K562 (cell line): ENCODE measurements around the gene TRMT2A. TPM values are rescaled to one million over a fixed set of nuclear protein-coding genes. Genes with fewer than 3 reads are reported as not detected.

Experiments
- BRCA1 ChIP-seq, 2 experiments: fragments of 450-650 bp in 1 of 2; sonication (generic) in 1 of 2; formaldehyde crosslinking in 1 of 2; IDR thresholded peaks; 2 replicates each; pipeline versions ENCODE4 v1.5.0 to v1.6.1; 2017 to 2020; ENCODE audit warnings: mild to moderate bottlenecking in 1 of 2, missing genetic modification reagents in 1 of 2
- GTF2F1 ChIP-seq: IDR thresholded peaks from 2 replicates; pipeline ENCODE4 v1.6.1; 2011; ENCODE audit warnings: low read depth, low read length, improper control_type of control experiment
- HDAC3 ChIP-seq: fragments of 450-650 bp; IDR thresholded peaks from 2 replicates; pipeline ENCODE4 v1.6.1; 2018; ENCODE audit warnings: borderline replicate concordance, mild to moderate bottlenecking, moderate library complexity; ENCODE audit not compliant: partially characterized antibody
- HMG20B ChIP-seq: fragments of 250-450 bp; sonication (Bioruptor Pico); IDR thresholded peaks from 2 replicates; pipeline ENCODE4 v1.5.0; 2021; ENCODE audit warnings: mild to moderate bottlenecking
- JUN ChIP-seq, 2 experiments: sonication (generic) in 1 of 2; formaldehyde crosslinking in 1 of 2; IDR thresholded peaks; 2 replicates each; pipeline versions ENCODE4 v1.6.1 to v1.8.0; 2012 to 2022; ENCODE audit warnings: borderline replicate concordance in 2 of 2, mild to moderate bottlenecking in 2 of 2, improper control_type of control experiment in 1 of 2, low read depth in 1 of 2, low read length in 1 of 2, missing genetic modification reagents in 1 of 2
- MEF2D ChIP-seq: conservative IDR thresholded peaks from 2 replicates; pipeline ENCODE4 v1.6.1; 2016; ENCODE audit warnings: low read depth, missing genetic modification characterization, missing compliant biosample characterization
- NFIC ChIP-seq: fragments of 450-650 bp; IDR thresholded peaks from 2 replicates; pipeline ENCODE4 v1.6.1; 2017; ENCODE audit warnings: mild to moderate bottlenecking, inconsistent platforms
- PHB2 ChIP-seq: fragments of 450-650 bp; IDR thresholded peaks from 2 replicates; pipeline ENCODE4 v1.6.1; 2017; ENCODE audit warnings: low read depth
- PHF20 ChIP-seq: fragments of 450-650 bp; IDR thresholded peaks from 2 replicates; pipeline ENCODE4 v1.6.1; 2018; ENCODE audit not compliant: partially characterized antibody
- SIN3A ChIP-seq, 2 experiments: fragments of 150-350 bp in 1 of 2; IDR thresholded peaks; 2 replicates each; pipeline ENCODE4 v1.6.1; 2011 to 2016; ENCODE audit warnings: borderline replicate concordance in 2 of 2, low read depth in 2 of 2, low read length in 2 of 2, mild to moderate bottlenecking in 2 of 2, moderate library complexity in 2 of 2; ENCODE audit not compliant: control insufficient read depth in 1 of 2
- YY1 ChIP-seq, 3 experiments: IDR thresholded peaks; 2 replicates each; pipeline ENCODE4 v1.6.1; 2011; ENCODE audit warnings: low read length in 2 of 3, mild to moderate bottlenecking in 2 of 3, moderate library complexity in 2 of 3, borderline replicate concordance in 1 of 3, control low read depth in 1 of 3, low read depth in 1 of 3; ENCODE audit not compliant: insufficient read depth in 3 of 3, insufficient replicate concordance in 2 of 3, control insufficient read depth in 1 of 3, insufficient read length in 1 of 3; ENCODE audit errors: extremely low read depth in 1 of 3
- polyA plus RNA-seq, 8 experiments: library from polyadenylated mRNA; depleted of rRNA in 4 of 8; stranded (reverse) in 5 of 8; unstranded in 3 of 8; fragments of >200 nt; fragmentation: Nextera tagmentation in 2 of 8; fragmentation: Illumina TruSeq in 1 of 8; extraction: Ambion mirVana in 2 of 8; extraction: Trizol in 1 of 8; gene quantifications; 2 replicates each; pipeline versions ENCODE4 v1.2.1 to v1.2.3, GENCODE V29; 2011 to 2014; ENCODE audit warnings: inconsistent platforms in 1 of 8, missing spikeins in 1 of 8
- total RNA-seq, 7 experiments: library from RNA; depleted of rRNA in 6 of 7; stranded (reverse); fragments of >200 nt in 6 of 7; fragmentation: Illumina TruSeq in 2 of 7; extraction: Trizol in 2 of 7; gene quantifications; 2 replicates each; pipeline versions ENCODE4 v1.2.1 to v1.2.3, GENCODE V29; 2011 to 2021; ENCODE audit warnings: low replicate concordance in 1 of 7
- TF ChIP-seq, protein P1 (sequence below): fragments of 450-650 bp; conservative IDR thresholded peaks from 2 replicates; pipeline ENCODE4 v1.6.1; 2016; ENCODE audit warnings: missing genetic modification characterization, low read depth, mild to moderate bottlenecking, missing compliant biosample characterization, moderate library complexity
- TF ChIP-seq, protein P2 (sequence below), 2 experiments: fragments of 450-650 bp; IDR thresholded peaks; 2 replicates each; pipeline ENCODE4 v1.6.1; 2016
- TF ChIP-seq, protein P3 (sequence below): fragments of 250-450 bp; sonication (Bioruptor Pico); IDR thresholded peaks from 2 replicates; pipeline ENCODE4 v1.8.0; 2022; ENCODE audit warnings: inconsistent platforms, mild to moderate bottlenecking, moderate library complexity, borderline replicate concordance
- TF ChIP-seq, protein P4 (sequence below): sonication (generic); formaldehyde crosslinking; IDR thresholded peaks from 2 replicates; pipeline ENCODE4 v1.8.1; 2023; ENCODE audit warnings: mild to moderate bottlenecking, missing genetic modification reagents, moderate library complexity
- TF ChIP-seq, protein P5 (sequence below): sonication (generic); formaldehyde crosslinking; IDR thresholded peaks from 2 replicates; pipeline ENCODE4 v1.8.1; 2023; ENCODE audit warnings: mild to moderate bottlenecking, missing genetic modification reagents

Gene TRMT2A
- total and polyA plus RNA-seq, 9 of the 15 experiments (the other 6 are each of a cell fraction or from before 2014, with no cell fraction given): 1.6 to 265 (median 140) TPM

DNA sequence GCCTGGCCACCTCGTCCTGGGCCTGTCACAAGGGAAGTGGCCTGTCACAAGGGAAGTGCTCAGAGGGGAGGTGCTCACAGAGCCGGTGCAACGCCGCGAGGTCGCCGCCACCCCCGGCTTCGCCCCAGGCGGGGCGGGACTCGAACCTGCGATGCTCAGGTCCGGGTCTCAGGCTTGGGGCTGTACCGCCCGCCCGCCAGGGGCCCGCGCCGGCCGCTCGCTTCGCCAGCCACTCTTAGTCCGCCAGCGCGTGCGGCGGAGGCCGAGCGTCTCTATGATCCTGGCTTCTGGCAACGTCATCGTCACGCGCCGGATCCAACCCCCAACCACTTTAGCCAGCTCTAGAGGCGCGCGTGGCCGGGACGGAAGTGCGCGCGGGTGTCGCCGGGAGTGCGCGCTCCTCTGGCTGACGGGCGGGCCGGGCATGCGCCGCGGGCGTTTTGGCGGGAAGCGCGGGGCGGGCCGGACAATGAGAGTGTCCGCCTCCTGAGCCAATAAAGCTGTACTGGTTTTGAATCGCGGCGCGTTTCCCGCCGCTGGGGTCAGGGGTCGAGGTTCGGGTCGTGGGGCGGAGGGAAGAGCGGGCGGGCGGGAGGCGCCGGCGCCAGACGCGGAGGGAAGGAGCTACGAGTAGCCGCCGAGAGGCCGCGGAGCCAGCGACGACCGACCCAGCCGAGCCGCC is at the start of gene TRMT2A (continued):
- TF ChIP-seq BRCA1 (IDR thresholded peaks at IDR 0.05) (no peak), BRCA1 (CRISPR knock-in tag; IDR thresholded peaks at IDR 0.05) (no peak), PHF20 (no peak), NFIC (no peak), PHB2 (no peak), MEF2D (peak; percentile 79), YY1 (IDR thresholded peaks at IDR 0.05; ENCODE audit: borderline replicate concordance in 1 of 3, control insufficient read depth in 1 of 3, extremely low read depth in 1 of 3, insufficient read depth in 3 of 3, insufficient read length in 1 of 3, insufficient replicate concordance in 2 of 3, low read depth in 1 of 3, low read length in 2 of 3) (peak in 2 of 3 experiments; percentile 25 to 80), HMG20B (CRISPR knock-in tag) (no peak), HDAC3 (no peak), GTF2F1 (peak; percentile 84), SIN3A (IDR thresholded peaks at IDR 0.05; ENCODE audit: borderline replicate concordance in 2 of 2, control insufficient read depth in 1 of 2, low read depth in 2 of 2, low read length in 2 of 2) (peak in 1 of 2 experiments; percentile 97; a peak in 2 of 4 replicates), JUN (IDR thresholded peaks at IDR 0.05; ENCODE audit: borderline replicate concordance, low read depth, low read length) (peak; percentile 98), JUN (CRISPR knock-in tag; IDR thresholded peaks at IDR 0.05; ENCODE audit: borderline replicate concordance) (no peak)
- TF ChIP-seq, protein P1, sequence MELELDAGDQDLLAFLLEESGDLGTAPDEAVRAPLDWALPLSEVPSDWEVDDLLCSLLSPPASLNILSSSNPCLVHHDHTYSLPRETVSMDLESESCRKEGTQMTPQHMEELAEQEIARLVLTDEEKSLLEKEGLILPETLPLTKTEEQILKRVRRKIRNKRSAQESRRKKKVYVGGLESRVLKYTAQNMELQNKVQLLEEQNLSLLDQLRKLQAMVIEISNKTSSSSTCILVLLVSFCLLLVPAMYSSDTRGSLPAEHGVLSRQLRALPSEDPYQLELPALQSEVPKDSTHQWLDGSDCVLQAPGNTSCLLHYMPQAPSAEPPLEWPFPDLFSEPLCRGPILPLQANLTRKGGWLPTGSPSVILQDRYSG (tag): peak; percentile 93
- TF ChIP-seq, protein P2, sequence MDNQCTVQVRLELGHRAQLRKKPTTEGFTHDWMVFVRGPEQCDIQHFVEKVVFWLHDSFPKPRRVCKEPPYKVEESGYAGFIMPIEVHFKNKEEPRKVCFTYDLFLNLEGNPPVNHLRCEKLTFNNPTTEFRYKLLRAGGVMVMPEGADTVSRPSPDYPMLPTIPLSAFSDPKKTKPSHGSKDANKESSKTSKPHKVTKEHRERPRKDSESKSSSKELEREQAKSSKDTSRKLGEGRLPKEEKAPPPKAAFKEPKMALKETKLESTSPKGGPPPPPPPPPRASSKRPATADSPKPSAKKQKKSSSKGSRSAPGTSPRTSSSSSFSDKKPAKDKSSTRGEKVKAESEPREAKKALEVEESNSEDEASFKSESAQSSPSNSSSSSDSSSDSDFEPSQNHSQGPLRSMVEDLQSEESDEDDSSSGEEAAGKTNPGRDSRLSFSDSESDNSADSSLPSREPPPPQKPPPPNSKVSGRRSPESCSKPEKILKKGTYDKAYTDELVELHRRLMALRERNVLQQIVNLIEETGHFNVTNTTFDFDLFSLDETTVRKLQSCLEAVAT (IDR thresholded peaks at IDR 0.05): no peak
- TF ChIP-seq, protein P3, sequence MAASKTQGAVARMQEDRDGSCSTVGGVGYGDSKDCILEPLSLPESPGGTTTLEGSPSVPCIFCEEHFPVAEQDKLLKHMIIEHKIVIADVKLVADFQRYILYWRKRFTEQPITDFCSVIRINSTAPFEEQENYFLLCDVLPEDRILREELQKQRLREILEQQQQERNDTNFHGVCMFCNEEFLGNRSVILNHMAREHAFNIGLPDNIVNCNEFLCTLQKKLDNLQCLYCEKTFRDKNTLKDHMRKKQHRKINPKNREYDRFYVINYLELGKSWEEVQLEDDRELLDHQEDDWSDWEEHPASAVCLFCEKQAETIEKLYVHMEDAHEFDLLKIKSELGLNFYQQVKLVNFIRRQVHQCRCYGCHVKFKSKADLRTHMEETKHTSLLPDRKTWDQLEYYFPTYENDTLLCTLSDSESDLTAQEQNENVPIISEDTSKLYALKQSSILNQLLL (CRISPR knock-in tag): no peak
- TF ChIP-seq, protein P4, sequence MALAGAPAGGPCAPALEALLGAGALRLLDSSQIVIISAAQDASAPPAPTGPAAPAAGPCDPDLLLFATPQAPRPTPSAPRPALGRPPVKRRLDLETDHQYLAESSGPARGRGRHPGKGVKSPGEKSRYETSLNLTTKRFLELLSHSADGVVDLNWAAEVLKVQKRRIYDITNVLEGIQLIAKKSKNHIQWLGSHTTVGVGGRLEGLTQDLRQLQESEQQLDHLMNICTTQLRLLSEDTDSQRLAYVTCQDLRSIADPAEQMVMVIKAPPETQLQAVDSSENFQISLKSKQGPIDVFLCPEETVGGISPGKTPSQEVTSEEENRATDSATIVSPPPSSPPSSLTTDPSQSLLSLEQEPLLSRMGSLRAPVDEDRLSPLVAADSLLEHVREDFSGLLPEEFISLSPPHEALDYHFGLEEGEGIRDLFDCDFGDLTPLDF (CRISPR knock-in tag): peak; percentile 100
- TF ChIP-seq, protein P5, sequence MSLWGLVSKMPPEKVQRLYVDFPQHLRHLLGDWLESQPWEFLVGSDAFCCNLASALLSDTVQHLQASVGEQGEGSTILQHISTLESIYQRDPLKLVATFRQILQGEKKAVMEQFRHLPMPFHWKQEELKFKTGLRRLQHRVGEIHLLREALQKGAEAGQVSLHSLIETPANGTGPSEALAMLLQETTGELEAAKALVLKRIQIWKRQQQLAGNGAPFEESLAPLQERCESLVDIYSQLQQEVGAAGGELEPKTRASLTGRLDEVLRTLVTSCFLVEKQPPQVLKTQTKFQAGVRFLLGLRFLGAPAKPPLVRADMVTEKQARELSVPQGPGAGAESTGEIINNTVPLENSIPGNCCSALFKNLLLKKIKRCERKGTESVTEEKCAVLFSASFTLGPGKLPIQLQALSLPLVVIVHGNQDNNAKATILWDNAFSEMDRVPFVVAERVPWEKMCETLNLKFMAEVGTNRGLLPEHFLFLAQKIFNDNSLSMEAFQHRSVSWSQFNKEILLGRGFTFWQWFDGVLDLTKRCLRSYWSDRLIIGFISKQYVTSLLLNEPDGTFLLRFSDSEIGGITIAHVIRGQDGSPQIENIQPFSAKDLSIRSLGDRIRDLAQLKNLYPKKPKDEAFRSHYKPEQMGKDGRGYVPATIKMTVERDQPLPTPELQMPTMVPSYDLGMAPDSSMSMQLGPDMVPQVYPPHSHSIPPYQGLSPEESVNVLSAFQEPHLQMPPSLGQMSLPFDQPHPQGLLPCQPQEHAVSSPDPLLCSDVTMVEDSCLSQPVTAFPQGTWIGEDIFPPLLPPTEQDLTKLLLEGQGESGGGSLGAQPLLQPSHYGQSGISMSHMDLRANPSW (CRISPR knock-in tag): peak; percentile 100
